Measurements from ENCODE around the gene PMEL. TPM values are rescaled to one million over a fixed set of nuclear protein-coding genes. Genes with fewer than 3 reads are reported as not detected.

Gene PMEL
- total and polyA plus RNA-seq, 2 experiments from 2014 or later, result 15.3 to 34.2 TPM

GRCh38 chr12:55940065-55940732 is 25.6 kb downstream of the PMEL start:
- Histone ChIP-seq H3K36me3 (replicated peaks; ENCODE audit: insufficient read depth, low read depth) (no peaks in the 10 kb centered on the region), H3K27me3 (no peaks in the 10 kb centered on the region), H2AFZ (peak overlapping the region; percentile 73), H3K79me2 (no peaks in the 10 kb centered on the region), H3K4me3 (no peak overlapping the region), H4K20me1 (ENCODE audit: insufficient read depth, poor library complexity, severe bottlenecking) (no peaks in the 10 kb centered on the region), H3K9me2 (replicated peaks; ENCODE audit: insufficient read depth) (no peaks in the 10 kb centered on the region), H3K4me2 (peak overlapping the region; percentile 66), H3K4me1 (ENCODE audit: insufficient read depth) (no peaks in the 10 kb centered on the region), H3K9me3 (ENCODE audit: low read depth) (no peaks in the 10 kb centered on the region), H3K27ac (no peak overlapping the region)
- peak; percentile 91 for DNase-seq (ENCODE audit: low spot score)
- TF ChIP-seq EZH2 (IDR thresholded peaks at IDR 0.05; ENCODE audit: borderline replicate concordance), result no peak
- peak; percentile 91 for TF ChIP-seq CTCF (IDR thresholded peaks at IDR 0.05; ENCODE audit: poor library complexity)
- 19% methylated on average over 18 of the region's 18 CpGs for WGBS (ENCODE audit: low lambda C conversion rate, missing lambda C conversion rate)

- no peak overlapping the region for H3K4me2 ChIP-seq
- TF ChIP-seq CTCF (IDR thresholded peaks at IDR 0.05; ENCODE audit: poor library complexity) (no peak), EZH2 (IDR thresholded peaks at IDR 0.05; ENCODE audit: borderline replicate concordance) (no peak), EZH2phosphoT487 (IDR thresholded peaks at IDR 0.05; ENCODE audit: low read depth, severe bottlenecking, unreplicated experiment) (no peak)
- no peaks in the 10 kb centered on the region for H3K9me3 ChIP-seq (ENCODE audit: low read depth)
- no peaks in the 10 kb centered on the region for H3K4me1 ChIP-seq (ENCODE audit: insufficient read depth)
- H3K4me3 ChIP-seq, result no peak overlapping the region
- no peak for DNase-seq (ENCODE audit: low spot score)
- no peaks in the 10 kb centered on the region for H3K9me2 ChIP-seq (replicated peaks; ENCODE audit: insufficient read depth)
- no peak overlapping the region for H3K27ac ChIP-seq
- H4K20me1 ChIP-seq (ENCODE audit: insufficient read depth, poor library complexity, severe bottlenecking), result no peaks in the 10 kb centered on the region
- no peak overlapping the region for H2AFZ ChIP-seq
- WGBS (ENCODE audit: low lambda C conversion rate, missing lambda C conversion rate), result 98% methylated on average over 8 of the region's 8 CpGs
- no peaks in the 10 kb centered on the region for H3K27me3 ChIP-seq
- no peaks in the 10 kb centered on the region for H3K36me3 ChIP-seq (replicated peaks; ENCODE audit: insufficient read depth, low read depth)
- H3K79me2 ChIP-seq, result no peaks in the 10 kb centered on the region
These were observed 26.9 kb downstream of the PMEL start for GRCh38 chr12:55938826-55939501.

- TF ChIP-seq CTCF (IDR thresholded peaks at IDR 0.05; ENCODE audit: poor library complexity) (no peak), EZH2 (IDR thresholded peaks at IDR 0.05; ENCODE audit: borderline replicate concordance) (no peak), EZH2phosphoT487 (IDR thresholded peaks at IDR 0.05; ENCODE audit: low read depth, severe bottlenecking, unreplicated experiment) (no peak)
- no peak overlapping the region for H3K27ac ChIP-seq
- no peak overlapping the region for H3K4me2 ChIP-seq
- H3K4me1 ChIP-seq (ENCODE audit: insufficient read depth), result peaks cover 5% of the 10 kb centered on the region
- H3K36me3 ChIP-seq (replicated peaks; ENCODE audit: insufficient read depth, low read depth), result no peaks in the 10 kb centered on the region
- H3K27me3 ChIP-seq, result no peaks in the 10 kb centered on the region
- no peaks in the 10 kb centered on the region for H3K9me2 ChIP-seq (replicated peaks; ENCODE audit: insufficient read depth)
- no peak overlapping the region for H2AFZ ChIP-seq
- WGBS (ENCODE audit: low lambda C conversion rate, missing lambda C conversion rate), result 88% methylated on average over 2 of the region's 2 CpGs
- DNase-seq (ENCODE audit: low spot score), result no peak
- no peak overlapping the region for H3K4me3 ChIP-seq
- H4K20me1 ChIP-seq (ENCODE audit: insufficient read depth, poor library complexity, severe bottlenecking), result no peaks in the 10 kb centered on the region
- no peaks in the 10 kb centered on the region for H3K9me3 ChIP-seq (ENCODE audit: low read depth)
- H3K79me2 ChIP-seq, result peaks cover 6% of the 10 kb centered on the region
These were observed 27.9 kb downstream of the PMEL start for GRCh38 chr12:55937981-55938380.
